Neutrophil (primary cell): ENCODE data around the gene CAPN11.

Experiments
- H3K27ac ChIP-seq: fragments of 200-600 bp; sonication (generic); 2 replicates; pipeline ENCODE4 v1.5.1; 2016; ENCODE audit warnings: mild to moderate bottlenecking, moderate library complexity
- H3K27me3 ChIP-seq: fragments of 200-600 bp; sonication (generic); 2 replicates; pipeline ENCODE4 v1.6.0; 2016; ENCODE audit warnings: mild to moderate bottlenecking
- H3K36me3 ChIP-seq: fragments of 200-600 bp; sonication (generic); 2 replicates; pipeline ENCODE4 v1.5.1; 2017
- H3K4me1 ChIP-seq, 2 experiments: fragments of 200-600 bp in 1 of 2; sonication (generic) in 1 of 2; 1 replicate in 1 of 2; 2 replicates in 1 of 2; pipeline versions ENCODE4 v1.5.1 to v1.6.1; 2013 to 2016; ENCODE audit warnings: low read depth in 1 of 2, low read length in 1 of 2, mild to moderate bottlenecking in 1 of 2, moderate library complexity in 1 of 2; ENCODE audit not compliant: control insufficient read depth in 1 of 2, insufficient read depth in 1 of 2
- H3K4me3 ChIP-seq, 2 experiments: fragments of 200-600 bp in 1 of 2; sonication (generic) in 1 of 2; 1 replicate in 1 of 2; 2 replicates in 1 of 2; pipeline ENCODE4 v1.5.1; 2013 to 2016; ENCODE audit warnings: low read depth in 1 of 2, low read length in 1 of 2, mild to moderate bottlenecking in 1 of 2, moderate library complexity in 1 of 2
- H3K9me3 ChIP-seq: fragments of 200-600 bp; sonication (generic); 2 replicates; pipeline ENCODE4 v1.5.1; 2016
- TF ChIP-seq, protein P1 (sequence below): fragments of 200-600 bp; sonication (generic); IDR thresholded peaks from 2 replicates; pipeline ENCODE4 v1.5.1; 2016; ENCODE audit warnings: antibody characterized with exemption

Gene CAPN11

DNA sequence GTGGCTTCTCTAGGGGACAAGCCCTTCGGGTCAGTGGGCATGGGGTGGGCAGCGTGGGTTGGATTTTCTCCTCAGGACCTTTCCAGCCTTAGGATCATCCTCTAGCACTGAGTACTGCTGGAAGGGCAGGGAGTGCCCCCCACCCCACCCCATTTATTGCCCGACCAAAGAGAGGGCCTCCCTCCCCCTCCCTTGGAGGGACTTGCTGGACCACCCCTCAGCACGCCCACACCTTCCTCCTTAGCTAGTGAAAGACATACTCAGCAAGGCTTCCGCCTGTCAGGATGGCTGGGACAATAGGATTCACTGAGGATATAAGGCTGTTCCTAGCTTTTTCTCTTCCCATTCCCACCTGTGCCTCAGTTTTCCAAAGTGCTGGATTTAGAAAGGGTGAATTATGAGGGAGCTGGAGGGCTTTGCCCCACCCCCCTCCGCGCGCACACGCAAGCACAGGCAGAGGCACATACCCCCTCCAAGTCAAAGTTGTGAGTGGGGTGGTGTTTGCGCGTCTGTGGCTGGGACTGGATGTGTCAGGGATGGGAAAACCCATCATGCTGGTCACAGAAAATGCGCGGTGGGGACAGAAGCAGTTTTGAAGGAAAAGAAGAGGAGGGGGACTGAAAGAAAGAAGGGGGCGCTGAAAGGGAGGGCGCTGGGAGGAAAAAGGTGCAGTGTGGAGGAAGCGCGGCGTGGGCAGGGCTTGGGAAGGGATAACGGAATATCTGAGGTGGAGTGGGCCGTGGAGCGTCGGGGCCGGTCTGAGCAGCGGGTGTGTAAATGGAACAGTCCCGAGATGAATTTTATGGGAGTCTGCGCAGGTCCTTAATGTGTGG, 64.1 kb downstream of the CAPN11 start:
- peaks cover 12% of the 10 kb centered on the region for H3K27me3 ChIP-seq
- H3K27ac ChIP-seq = no peak overlapping the region
- no peaks in the 10 kb centered on the region for H3K36me3 ChIP-seq
- TF ChIP-seq, protein P1, sequence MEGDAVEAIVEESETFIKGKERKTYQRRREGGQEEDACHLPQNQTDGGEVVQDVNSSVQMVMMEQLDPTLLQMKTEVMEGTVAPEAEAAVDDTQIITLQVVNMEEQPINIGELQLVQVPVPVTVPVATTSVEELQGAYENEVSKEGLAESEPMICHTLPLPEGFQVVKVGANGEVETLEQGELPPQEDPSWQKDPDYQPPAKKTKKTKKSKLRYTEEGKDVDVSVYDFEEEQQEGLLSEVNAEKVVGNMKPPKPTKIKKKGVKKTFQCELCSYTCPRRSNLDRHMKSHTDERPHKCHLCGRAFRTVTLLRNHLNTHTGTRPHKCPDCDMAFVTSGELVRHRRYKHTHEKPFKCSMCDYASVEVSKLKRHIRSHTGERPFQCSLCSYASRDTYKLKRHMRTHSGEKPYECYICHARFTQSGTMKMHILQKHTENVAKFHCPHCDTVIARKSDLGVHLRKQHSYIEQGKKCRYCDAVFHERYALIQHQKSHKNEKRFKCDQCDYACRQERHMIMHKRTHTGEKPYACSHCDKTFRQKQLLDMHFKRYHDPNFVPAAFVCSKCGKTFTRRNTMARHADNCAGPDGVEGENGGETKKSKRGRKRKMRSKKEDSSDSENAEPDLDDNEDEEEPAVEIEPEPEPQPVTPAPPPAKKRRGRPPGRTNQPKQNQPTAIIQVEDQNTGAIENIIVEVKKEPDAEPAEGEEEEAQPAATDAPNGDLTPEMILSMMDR = no peak
- H3K4me3 ChIP-seq = peak overlapping the region; percentile 34 to 66
- H3K4me1 ChIP-seq = peaks cover 57 to 70% of the 10 kb centered on the region in 2 experiments
- no peaks in the 10 kb centered on the region for H3K9me3 ChIP-seq

DNA sequence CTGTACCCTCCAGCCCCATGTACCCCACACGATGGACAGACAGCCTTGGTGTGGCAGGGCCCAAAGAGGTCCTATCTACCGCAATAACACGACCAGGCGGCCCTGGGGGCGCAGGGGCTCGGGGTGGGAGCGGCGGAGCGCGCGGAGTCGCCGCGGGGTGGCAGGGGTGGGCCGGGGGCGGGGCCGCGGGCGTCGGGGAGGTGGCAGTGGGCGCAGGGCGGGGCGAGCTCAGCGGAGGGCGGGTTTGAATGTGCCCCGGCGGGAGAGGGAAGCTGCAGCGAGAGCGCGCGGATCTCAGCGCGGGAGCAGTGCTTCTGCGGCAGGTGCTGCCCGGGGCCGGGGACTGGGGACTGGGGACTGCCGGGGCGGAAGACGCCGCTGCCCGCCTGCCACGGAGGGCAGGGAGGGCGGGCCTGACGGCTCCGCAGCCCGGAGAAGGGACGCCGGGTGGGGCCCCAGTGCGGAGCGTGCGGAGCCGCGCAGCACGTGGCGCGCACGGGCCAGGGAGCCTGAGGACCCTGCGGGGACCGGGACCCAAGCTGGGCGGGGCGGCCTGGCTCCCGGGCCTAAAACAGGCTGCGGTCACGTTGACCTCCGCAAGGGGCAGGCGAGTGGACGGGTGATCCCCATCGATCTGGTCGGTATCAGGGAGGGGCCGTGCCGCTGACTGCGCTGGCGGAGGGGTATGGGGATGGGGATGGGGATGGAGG, 64.9 kb downstream of the CAPN11 start, which contains the start of gene SLC29A1:
Gene SLC29A1, plus strand, starts transcription at position 277 of the 710 bp plus-strand sequence. CDS start 3,719 bp downstream, outside the sequence.
- Histone ChIP-seq H3K27me3 (peaks cover 12% of the 10 kb centered on the region), H3K9me3 (no peaks in the 10 kb centered on the region), H3K27ac (peak within 1 kb of the TSS; percentile 31), H3K4me1 (peaks cover 56 to 64% of the 10 kb centered on the region in 2 experiments), H3K4me3 (peak within 1 kb of the TSS; percentile 34 to 66), H3K36me3 (no peaks in the 10 kb centered on the region)
- TF ChIP-seq, protein P1 = peak; percentile 27

GRCh38 chr6:44224029-44224964, 65.7 kb downstream of the CAPN11 start:
- Histone ChIP-seq H3K36me3 (no peaks in the 10 kb centered on the region), H3K4me3 (peak overlapping the region; percentile 31 to 66), H3K4me1 (peaks cover 56 to 61% of the 10 kb centered on the region in 2 experiments), H3K27ac (no peak overlapping the region), H3K9me3 (no peaks in the 10 kb centered on the region), H3K27me3 (peaks cover 12% of the 10 kb centered on the region)
- TF ChIP-seq, protein P1 = no peak

- peaks cover 59 to 61% of the 10 kb centered on the region in 2 experiments for H3K4me1 ChIP-seq
These were observed 66.3 kb downstream of the CAPN11 start for GRCh38 chr6:44224965-44225305.

More at GRCh38 chr6:44224965-44225305, 66.3 kb downstream of the CAPN11 start:
- Histone ChIP-seq H3K36me3 (no peaks in the 10 kb centered on the region), H3K27me3 (peaks cover 12% of the 10 kb centered on the region), H3K4me3 (no peak overlapping the region), H3K27ac (no peak overlapping the region), H3K9me3 (no peaks in the 10 kb centered on the region)
- TF ChIP-seq, protein P1 = no peak
